Measurements from ENCODE around the gene ABHD17C. TPM values are rescaled to one million over a fixed set of nuclear protein-coding genes. Genes with fewer than 3 reads are reported as not detected.

Gene ABHD17C
- total and polyA plus RNA-seq, 4 donors, result 11.4 to 42.4 (median 25.6) TPM

GRCh38 chr15:80736560-80736959 lies 41.5 kb downstream of the ABHD17C start:
- Histone ChIP-seq H3K9me3 (ENCODE audit: control insufficient read depth, insufficient read depth, low read length) (no peaks in the 10 kb centered on the region), H3K4me1 (ENCODE audit: control insufficient read depth, insufficient read depth, low read length) (peaks cover 13% of the 10 kb centered on the region), H3K27me3 (ENCODE audit: control insufficient read depth, insufficient read depth, low read length) (no peaks in the 10 kb centered on the region), H3K27ac (ENCODE audit: low read depth, low read length) (peak overlapping the region; percentile 40), H3K36me3 (ENCODE audit: control insufficient read depth, insufficient read depth, low read length) (no peaks in the 10 kb centered on the region), H3K4me3 (ENCODE audit: low read depth, low read length) (no peak overlapping the region)
- 50% methylated on average over 1 of the region's 4 CpGs for WGBS (ENCODE audit: insufficient coverage)
- peak in 1 of 6 donors; percentile 77 for DNase-seq (ENCODE audit: low read depth in 4 of 6, low spot score in 6 of 6)

GRCh38 chr15:80739919-80740318 lies 44.8 kb downstream of the ABHD17C start:
- no peak overlapping the region for H3K27ac ChIP-seq (ENCODE audit: low read depth, low read length)
- DNase-seq (ENCODE audit: low read depth in 4 of 6, low spot score in 6 of 6), result no peak
- H3K4me3 ChIP-seq (ENCODE audit: low read depth, low read length), result no peak overlapping the region
- 87% methylated on average over 3 of the region's 3 CpGs for WGBS (ENCODE audit: insufficient coverage)
- H3K36me3 ChIP-seq (ENCODE audit: control insufficient read depth, insufficient read depth, low read length), result no peaks in the 10 kb centered on the region
- H3K27me3 ChIP-seq (ENCODE audit: control insufficient read depth, insufficient read depth, low read length), result no peaks in the 10 kb centered on the region
- no peaks in the 10 kb centered on the region for H3K9me3 ChIP-seq (ENCODE audit: control insufficient read depth, insufficient read depth, low read length)
- H3K4me1 ChIP-seq (ENCODE audit: control insufficient read depth, insufficient read depth, low read length), result peaks cover 12% of the 10 kb centered on the region

- no peaks in the 10 kb centered on the region for H3K36me3 ChIP-seq (ENCODE audit: control insufficient read depth, insufficient read depth, low read length)
- 94% methylated on average over 2 of the region's 4 CpGs for WGBS (ENCODE audit: insufficient coverage)
- H3K4me3 ChIP-seq (ENCODE audit: low read depth, low read length), result no peak overlapping the region
- DNase-seq (ENCODE audit: low read depth in 4 of 6, low spot score in 6 of 6), result no peak
- H3K9me3 ChIP-seq (ENCODE audit: control insufficient read depth, insufficient read depth, low read length), result no peaks in the 10 kb centered on the region
- H3K4me1 ChIP-seq (ENCODE audit: control insufficient read depth, insufficient read depth, low read length), result peaks cover 11% of the 10 kb centered on the region
- no peak overlapping the region for H3K27ac ChIP-seq (ENCODE audit: low read depth, low read length)
- no peaks in the 10 kb centered on the region for H3K27me3 ChIP-seq (ENCODE audit: control insufficient read depth, insufficient read depth, low read length)
Measured at GRCh38 chr15:80742081-80742480, 47.0 kb downstream of the ABHD17C start.

GRCh38 chr15:80743189-80743833 lies 48.2 kb downstream of the ABHD17C start:
- peak overlapping the region; percentile 22 for H3K27ac ChIP-seq (ENCODE audit: low read depth, low read length)
- 69% methylated on average over 7 of the region's 11 CpGs for WGBS (ENCODE audit: insufficient coverage)

GRCh38 chr15:80744415-80744814 lies 49.3 kb downstream of the ABHD17C start:
- 10% methylated on average over 3 of the region's 6 CpGs for WGBS (ENCODE audit: insufficient coverage)

More at GRCh38 chr15:80743189-80743833, 48.2 kb downstream of the ABHD17C start:
- no peaks in the 10 kb centered on the region for H3K36me3 ChIP-seq (ENCODE audit: control insufficient read depth, insufficient read depth, low read length)
- H3K9me3 ChIP-seq (ENCODE audit: control insufficient read depth, insufficient read depth, low read length), result no peaks in the 10 kb centered on the region
- no peak overlapping the region for H3K4me3 ChIP-seq (ENCODE audit: low read depth, low read length)
- peaks cover 19% of the 10 kb centered on the region for H3K4me1 ChIP-seq (ENCODE audit: control insufficient read depth, insufficient read depth, low read length)
- no peaks in the 10 kb centered on the region for H3K27me3 ChIP-seq (ENCODE audit: control insufficient read depth, insufficient read depth, low read length)
- DNase-seq (ENCODE audit: low read depth in 4 of 6, low spot score in 6 of 6), result no peak

GRCh38 chr15:80744826-80745225 lies 49.7 kb downstream of the ABHD17C start:
- no peak for DNase-seq (ENCODE audit: low read depth in 4 of 6, low spot score in 6 of 6)

More at GRCh38 chr15:80744415-80744814, 49.3 kb downstream of the ABHD17C start:
- no peaks in the 10 kb centered on the region for H3K27me3 ChIP-seq (ENCODE audit: control insufficient read depth, insufficient read depth, low read length)
- H3K4me3 ChIP-seq (ENCODE audit: low read depth, low read length), result no peak overlapping the region
- peak in 3 of 6 donors; percentile 26 to 63 (median 49) for DNase-seq (ENCODE audit: low read depth in 4 of 6, low spot score in 6 of 6)
- H3K36me3 ChIP-seq (ENCODE audit: control insufficient read depth, insufficient read depth, low read length), result no peaks in the 10 kb centered on the region
- no peak overlapping the region for H3K27ac ChIP-seq (ENCODE audit: low read depth, low read length)
- H3K9me3 ChIP-seq (ENCODE audit: control insufficient read depth, insufficient read depth, low read length), result no peaks in the 10 kb centered on the region
- H3K4me1 ChIP-seq (ENCODE audit: control insufficient read depth, insufficient read depth, low read length), result peaks cover 20% of the 10 kb centered on the region

GRCh38 chr15:80745888-80746287 lies 50.8 kb downstream of the ABHD17C start:
- Histone ChIP-seq H3K36me3 (ENCODE audit: control insufficient read depth, insufficient read depth, low read length) (no peaks in the 10 kb centered on the region), H3K27ac (ENCODE audit: low read depth, low read length) (no peak overlapping the region), H3K4me3 (ENCODE audit: low read depth, low read length) (no peak overlapping the region), H3K27me3 (ENCODE audit: control insufficient read depth, insufficient read depth, low read length) (no peaks in the 10 kb centered on the region), H3K9me3 (ENCODE audit: control insufficient read depth, insufficient read depth, low read length) (no peaks in the 10 kb centered on the region), H3K4me1 (ENCODE audit: control insufficient read depth, insufficient read depth, low read length) (peaks cover 24% of the 10 kb centered on the region)
- no peak for DNase-seq (ENCODE audit: low read depth in 4 of 6, low spot score in 6 of 6)
- no CpG with 5 or more reads among the region's 1 CpG for WGBS (ENCODE audit: insufficient coverage)

More at GRCh38 chr15:80744826-80745225, 49.7 kb downstream of the ABHD17C start:
- no peaks in the 10 kb centered on the region for H3K36me3 ChIP-seq (ENCODE audit: control insufficient read depth, insufficient read depth, low read length)
- H3K4me3 ChIP-seq (ENCODE audit: low read depth, low read length), result no peak overlapping the region
- no peak overlapping the region for H3K27ac ChIP-seq (ENCODE audit: low read depth, low read length)
- H3K9me3 ChIP-seq (ENCODE audit: control insufficient read depth, insufficient read depth, low read length), result no peaks in the 10 kb centered on the region
- peaks cover 23% of the 10 kb centered on the region for H3K4me1 ChIP-seq (ENCODE audit: control insufficient read depth, insufficient read depth, low read length)
- no peaks in the 10 kb centered on the region for H3K27me3 ChIP-seq (ENCODE audit: control insufficient read depth, insufficient read depth, low read length)
- no CpG with 5 or more reads among the region's 1 CpG for WGBS (ENCODE audit: insufficient coverage)

- 48% methylated on average over 12 of the region's 16 CpGs for WGBS (ENCODE audit: insufficient coverage)
- DNase-seq (ENCODE audit: low read depth in 4 of 6, low spot score in 6 of 6), result peak in 1 of 6 donors; percentile 42
- peaks cover 30% of the 10 kb centered on the region for H3K4me1 ChIP-seq (ENCODE audit: control insufficient read depth, insufficient read depth, low read length)
- no peak overlapping the region for H3K27ac ChIP-seq (ENCODE audit: low read depth, low read length)
- H3K27me3 ChIP-seq (ENCODE audit: control insufficient read depth, insufficient read depth, low read length), result no peaks in the 10 kb centered on the region
- H3K9me3 ChIP-seq (ENCODE audit: control insufficient read depth, insufficient read depth, low read length), result no peaks in the 10 kb centered on the region
- H3K4me3 ChIP-seq (ENCODE audit: low read depth, low read length), result no peak overlapping the region
- H3K36me3 ChIP-seq (ENCODE audit: control insufficient read depth, insufficient read depth, low read length), result no peaks in the 10 kb centered on the region
Measured at GRCh38 chr15:80747317-80748053, 52.4 kb downstream of the ABHD17C start.

GRCh38 chr15:80749589-80749988 lies 54.5 kb downstream of the ABHD17C start:
- Histone ChIP-seq H3K27me3 (ENCODE audit: control insufficient read depth, insufficient read depth, low read length) (no peaks in the 10 kb centered on the region), H3K27ac (ENCODE audit: low read depth, low read length) (no peak overlapping the region), H3K4me3 (ENCODE audit: low read depth, low read length) (no peak overlapping the region), H3K4me1 (ENCODE audit: control insufficient read depth, insufficient read depth, low read length) (peaks cover 22% of the 10 kb centered on the region), H3K9me3 (ENCODE audit: control insufficient read depth, insufficient read depth, low read length) (no peaks in the 10 kb centered on the region), H3K36me3 (ENCODE audit: control insufficient read depth, insufficient read depth, low read length) (peaks cover 2% of the 10 kb centered on the region)
- no peak for DNase-seq (ENCODE audit: low read depth in 4 of 6, low spot score in 6 of 6)
- WGBS (ENCODE audit: insufficient coverage), result 100% methylated on average over 2 of the region's 6 CpGs
